GM12878 (cell line): ENCODE data around the gene MSL1. TPM values are rescaled to one million over a fixed set of nuclear protein-coding genes. Genes with fewer than 3 reads are reported as not detected.
A peak's percentile ranks its signal among the peaks of the same experiment; 100 is the strongest.

Experiments
- BCL3 ChIP-seq: IDR thresholded peaks from 2 replicates; pipeline ENCODE4 v1.6.1; 2011; ENCODE audit warnings: borderline replicate concordance, low read depth, mild to moderate bottlenecking, moderate library complexity, low read length; ENCODE audit not compliant: insufficient read depth, poor library complexity, severe bottlenecking
- IRF5 ChIP-seq: fragments of 450-650 bp; IDR thresholded peaks from 2 replicates; pipeline ENCODE4 v1.6.1; 2017; ENCODE audit warnings: borderline replicate concordance
- MEF2B ChIP-seq: fragments of 450-650 bp; IDR thresholded peaks from 2 replicates; pipeline ENCODE4 v1.6.1; 2018; ENCODE audit warnings: mild to moderate bottlenecking, moderate library complexity; ENCODE audit not compliant: partially characterized antibody, poor library complexity, severe bottlenecking
- ZNF592 ChIP-seq: fragments of 450-650 bp; IDR thresholded peaks from 2 replicates; pipeline ENCODE4 v1.6.1; 2017; ENCODE audit warnings: mild to moderate bottlenecking, moderate library complexity
- polyA plus RNA-seq, 11 experiments: library from polyadenylated mRNA; depleted of rRNA in 4 of 11; unstranded in 6 of 11; stranded (reverse) in 5 of 11; fragments of >200 nt; fragmentation: Nextera tagmentation in 4 of 11; fragmentation: Illumina TruSeq in 1 of 11; extraction: Ambion mirVana in 4 of 11; extraction: Trizol in 1 of 11; gene quantifications; 1 replicate in 1 of 11; 2 replicates in 10 of 11; pipeline versions ENCODE4 v1.2.1 to v1.2.3, GENCODE V29; 2011 to 2016; ENCODE audit warnings: inconsistent platforms in 2 of 11, missing spikeins in 2 of 11, low read depth in 1 of 11
- total RNA-seq, 4 experiments: library from RNA; depleted of rRNA in 3 of 4; stranded (reverse); fragments of >200 nt in 3 of 4; fragmentation: Illumina TruSeq in 1 of 4; extraction: Trizol in 1 of 4; gene quantifications; 2 replicates each; pipeline versions ENCODE4 v1.2.1 to v1.2.3, GENCODE V29; 2013 to 2021

MSL1 gene
- total and polyA plus RNA-seq, 10 of the 15 experiments (the other 5 are each of a cell fraction or from before 2014, with no cell fraction given), result 6.1 to 95.2 (median 51.8) TPM

GRCh38 chr17:40113110-40113906 lies 8.5 kb upstream of the MSL1 start (continued):
- no peak for TF ChIP-seq BCL3
- 0 out of 2 replicates have a peak, but pooled peaks have one; percentile 35 for TF ChIP-seq ZNF592
- peak; percentile 16 for TF ChIP-seq MEF2B
- no peak for TF ChIP-seq IRF5
